HEK293 (cell line): ENCODE results near the gene GALE.

Experiments
- ATF2 ChIP-seq: fragments of 450-650 bp; formaldehyde crosslinking; IDR thresholded peaks from 2 replicates; pipeline ENCODE4 v1.5.1; 2016; ENCODE audit warnings: missing biosample characterization, missing genetic modification characterization, low read depth
- ELK4 ChIP-seq: IDR thresholded peaks from 2 replicates; pipeline ENCODE4 v1.6.1; 2011; ENCODE audit warnings: mild to moderate bottlenecking, low read depth, low read length, borderline replicate concordance
- KLF17 ChIP-seq: fragments of 450-650 bp; formaldehyde crosslinking; IDR thresholded peaks from 2 replicates; pipeline ENCODE4 v1.5.1; 2016; ENCODE audit warnings: missing biosample characterization, missing genetic modification characterization
- KLF9 ChIP-seq: fragments of 450-650 bp; formaldehyde crosslinking; IDR thresholded peaks from 2 replicates; pipeline ENCODE4 v1.5.1; 2016; ENCODE audit warnings: missing biosample characterization, missing genetic modification characterization, low read depth
- REST ChIP-seq: fragments of 450-650 bp; formaldehyde crosslinking; IDR thresholded peaks from 2 replicates; pipeline ENCODE4 v1.5.1; 2016; ENCODE audit warnings: missing biosample characterization, missing genetic modification characterization
- SALL2 ChIP-seq: fragments of 450-650 bp; formaldehyde crosslinking; IDR thresholded peaks from 2 replicates; pipeline ENCODE4 v1.5.0; 2017; ENCODE audit warnings: missing biosample characterization, mild to moderate bottlenecking, missing genetic modification characterization, borderline replicate concordance
- SP2 ChIP-seq: fragments of 450-650 bp; formaldehyde crosslinking; IDR thresholded peaks from 2 replicates; pipeline ENCODE4 v1.5.1; 2016; ENCODE audit warnings: missing biosample characterization, missing genetic modification characterization
- SP7 ChIP-seq: fragments of 450-650 bp; formaldehyde crosslinking; IDR thresholded peaks from 2 replicates; pipeline ENCODE4 v1.5.1; 2016; ENCODE audit warnings: missing biosample characterization, missing genetic modification characterization
- ZNF114 ChIP-seq: fragments of 450-650 bp; formaldehyde crosslinking; IDR thresholded peaks from 2 replicates; pipeline ENCODE4 v1.5.0; 2017; ENCODE audit warnings: missing biosample characterization, missing genetic modification characterization
- ZNF174 ChIP-seq: fragments of 450-650 bp; formaldehyde crosslinking; IDR thresholded peaks from 2 replicates; pipeline ENCODE4 v1.5.0; 2017; ENCODE audit warnings: missing biosample characterization, mild to moderate bottlenecking, missing genetic modification characterization
- ZNF175 ChIP-seq: fragments of 450-650 bp; formaldehyde crosslinking; IDR thresholded peaks from 2 replicates; pipeline ENCODE4 v1.5.1; 2016; ENCODE audit warnings: missing biosample characterization, missing genetic modification characterization
- ZNF19 ChIP-seq: fragments of 450-650 bp; formaldehyde crosslinking; IDR thresholded peaks from 2 replicates; pipeline ENCODE4; 2016; ENCODE audit warnings: missing biosample characterization, missing genetic modification characterization, low read depth
- ZNF248 ChIP-seq: fragments of 450-650 bp; formaldehyde crosslinking; IDR thresholded peaks from 2 replicates; pipeline ENCODE4 v1.5.1; 2017; ENCODE audit warnings: missing biosample characterization, missing genetic modification characterization
- ZNF433 ChIP-seq: fragments of 450-650 bp; formaldehyde crosslinking; IDR thresholded peaks from 2 replicates; pipeline ENCODE4 v1.5.1; 2016; ENCODE audit warnings: missing biosample characterization, missing genetic modification characterization, low read depth
- ZNF48 ChIP-seq: fragments of 450-650 bp; formaldehyde crosslinking; IDR thresholded peaks from 2 replicates; pipeline ENCODE4 v1.5.1; 2016; ENCODE audit warnings: missing biosample characterization, missing genetic modification characterization
- ZNF514 ChIP-seq: fragments of 450-650 bp; formaldehyde crosslinking; IDR thresholded peaks from 2 replicates; pipeline ENCODE4 v1.5.1; 2016; ENCODE audit warnings: missing biosample characterization, missing genetic modification characterization
- ZNF521 ChIP-seq: fragments of 450-650 bp; formaldehyde crosslinking; IDR thresholded peaks from 2 replicates; pipeline ENCODE4 v1.5.1; 2017; ENCODE audit warnings: missing biosample characterization, mild to moderate bottlenecking, missing genetic modification characterization
- ZNF544 ChIP-seq: fragments of 450-650 bp; formaldehyde crosslinking; IDR thresholded peaks from 2 replicates; pipeline ENCODE4 v1.5.0; 2017; ENCODE audit warnings: missing biosample characterization, missing genetic modification characterization
- ZNF585B ChIP-seq: fragments of 450-650 bp; formaldehyde crosslinking; IDR thresholded peaks from 2 replicates; pipeline ENCODE4 v1.5.1; 2016; ENCODE audit warnings: missing biosample characterization, missing genetic modification characterization
- ZNF610 ChIP-seq: fragments of 450-650 bp; formaldehyde crosslinking; IDR thresholded peaks from 2 replicates; pipeline ENCODE4 v1.5.1; 2016; ENCODE audit warnings: missing biosample characterization, missing genetic modification characterization, borderline replicate concordance
- ZNF747 ChIP-seq: fragments of 450-650 bp; formaldehyde crosslinking; IDR thresholded peaks from 2 replicates; pipeline ENCODE4 v1.5.1; 2016; ENCODE audit warnings: missing biosample characterization, missing genetic modification characterization
- ZNF785 ChIP-seq: fragments of 450-650 bp; formaldehyde crosslinking; IDR thresholded peaks from 2 replicates; pipeline ENCODE4 v1.5.1; 2016; ENCODE audit warnings: missing biosample characterization, missing genetic modification characterization
- TF ChIP-seq, protein P1 (sequence below): fragments of 450-650 bp; formaldehyde crosslinking; IDR thresholded peaks from 2 replicates; pipeline ENCODE4 v1.5.1; 2017; ENCODE audit warnings: missing biosample characterization, missing genetic modification characterization
- TF ChIP-seq, protein P2 (sequence below): fragments of 450-650 bp; formaldehyde crosslinking; IDR thresholded peaks from 2 replicates; pipeline ENCODE4 v1.5.0; 2017; ENCODE audit warnings: missing biosample characterization, missing genetic modification characterization, borderline replicate concordance

The GALE gene

GRCh38 chr1:23838401-23838866 is 37.9 kb upstream of the GALE start (continued):
- TF ChIP-seq KLF17 (tag by site-specific recombination): no peak
- TF ChIP-seq ZNF610 (tag by site-specific recombination): no peak
- TF ChIP-seq ZNF174 (tag by site-specific recombination): no peak
- no peak for TF ChIP-seq REST (tag by site-specific recombination)
- TF ChIP-seq SALL2 (tag by site-specific recombination): no peak
- no peak for TF ChIP-seq ZNF585B (tag by site-specific recombination)
- no peak for TF ChIP-seq SP2 (tag by site-specific recombination)
- TF ChIP-seq, protein P1, sequence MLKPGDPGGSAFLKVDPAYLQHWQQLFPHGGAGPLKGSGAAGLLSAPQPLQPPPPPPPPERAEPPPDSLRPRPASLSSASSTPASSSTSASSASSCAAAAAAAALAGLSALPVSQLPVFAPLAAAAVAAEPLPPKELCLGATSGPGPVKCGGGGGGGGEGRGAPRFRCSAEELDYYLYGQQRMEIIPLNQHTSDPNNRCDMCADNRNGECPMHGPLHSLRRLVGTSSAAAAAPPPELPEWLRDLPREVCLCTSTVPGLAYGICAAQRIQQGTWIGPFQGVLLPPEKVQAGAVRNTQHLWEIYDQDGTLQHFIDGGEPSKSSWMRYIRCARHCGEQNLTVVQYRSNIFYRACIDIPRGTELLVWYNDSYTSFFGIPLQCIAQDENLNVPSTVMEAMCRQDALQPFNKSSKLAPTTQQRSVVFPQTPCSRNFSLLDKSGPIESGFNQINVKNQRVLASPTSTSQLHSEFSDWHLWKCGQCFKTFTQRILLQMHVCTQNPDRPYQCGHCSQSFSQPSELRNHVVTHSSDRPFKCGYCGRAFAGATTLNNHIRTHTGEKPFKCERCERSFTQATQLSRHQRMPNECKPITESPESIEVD: no peak
- TF ChIP-seq SP7: 0 out of 2 replicates have a peak, but pooled peaks have one; percentile 11
- peak; percentile 100 for TF ChIP-seq KLF9 (tag by site-specific recombination)
- no peak for TF ChIP-seq ZNF19 (tag by site-specific recombination)
- no peak for TF ChIP-seq ZNF48 (tag by site-specific recombination)
- TF ChIP-seq ZNF514 (tag by site-specific recombination): no peak
- TF ChIP-seq ZNF785 (tag by site-specific recombination): no peak
- no peak for TF ChIP-seq ZNF433 (tag by site-specific recombination)
- TF ChIP-seq ZNF248 (tag by site-specific recombination): no peak
- TF ChIP-seq ZNF521 (tag by site-specific recombination): no peak
- no peak for TF ChIP-seq ATF2 (tag by site-specific recombination)
- no peak for TF ChIP-seq ZNF175
- TF ChIP-seq, protein P2, sequence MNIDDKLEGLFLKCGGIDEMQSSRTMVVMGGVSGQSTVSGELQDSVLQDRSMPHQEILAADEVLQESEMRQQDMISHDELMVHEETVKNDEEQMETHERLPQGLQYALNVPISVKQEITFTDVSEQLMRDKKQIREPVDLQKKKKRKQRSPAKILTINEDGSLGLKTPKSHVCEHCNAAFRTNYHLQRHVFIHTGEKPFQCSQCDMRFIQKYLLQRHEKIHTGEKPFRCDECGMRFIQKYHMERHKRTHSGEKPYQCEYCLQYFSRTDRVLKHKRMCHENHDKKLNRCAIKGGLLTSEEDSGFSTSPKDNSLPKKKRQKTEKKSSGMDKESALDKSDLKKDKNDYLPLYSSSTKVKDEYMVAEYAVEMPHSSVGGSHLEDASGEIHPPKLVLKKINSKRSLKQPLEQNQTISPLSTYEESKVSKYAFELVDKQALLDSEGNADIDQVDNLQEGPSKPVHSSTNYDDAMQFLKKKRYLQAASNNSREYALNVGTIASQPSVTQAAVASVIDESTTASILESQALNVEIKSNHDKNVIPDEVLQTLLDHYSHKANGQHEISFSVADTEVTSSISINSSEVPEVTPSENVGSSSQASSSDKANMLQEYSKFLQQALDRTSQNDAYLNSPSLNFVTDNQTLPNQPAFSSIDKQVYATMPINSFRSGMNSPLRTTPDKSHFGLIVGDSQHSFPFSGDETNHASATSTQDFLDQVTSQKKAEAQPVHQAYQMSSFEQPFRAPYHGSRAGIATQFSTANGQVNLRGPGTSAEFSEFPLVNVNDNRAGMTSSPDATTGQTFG (tag by site-specific recombination): no peak
- TF ChIP-seq ZNF747 (tag by site-specific recombination): no peak
- no peak for TF ChIP-seq ZNF114 (tag by site-specific recombination)
- no peak for TF ChIP-seq ELK4
- no peak for TF ChIP-seq ZNF544 (tag by site-specific recombination)
